Measurements from ENCODE around the gene NELFB.

NELFB gene

DNA sequence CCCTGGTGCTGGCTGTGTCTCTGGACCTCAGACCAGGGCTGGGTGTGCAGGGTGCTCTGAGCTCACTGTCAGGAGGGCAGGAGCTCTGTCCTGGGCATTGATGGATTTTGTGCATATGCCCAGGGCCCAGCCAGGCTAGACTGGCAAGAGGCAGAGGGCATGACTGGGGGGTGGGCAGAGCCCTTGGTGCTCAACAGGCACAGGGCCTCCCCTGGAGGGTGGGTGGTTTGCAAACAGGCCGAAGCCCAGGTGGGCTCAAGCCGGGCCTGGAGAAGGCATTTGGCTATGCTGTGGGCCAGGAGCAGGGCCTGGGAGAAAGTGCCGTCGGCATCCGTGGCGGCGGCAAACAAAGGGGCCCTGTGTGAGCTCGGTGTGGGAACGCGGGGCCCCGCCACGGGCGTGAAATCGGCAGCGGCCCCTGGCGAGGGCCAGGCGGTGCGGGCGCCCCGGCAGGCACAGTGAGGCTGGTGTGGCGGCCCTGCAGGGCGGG lies 48.8 kb downstream of the NELFB start:
- no peak for DNase-seq

DNA sequence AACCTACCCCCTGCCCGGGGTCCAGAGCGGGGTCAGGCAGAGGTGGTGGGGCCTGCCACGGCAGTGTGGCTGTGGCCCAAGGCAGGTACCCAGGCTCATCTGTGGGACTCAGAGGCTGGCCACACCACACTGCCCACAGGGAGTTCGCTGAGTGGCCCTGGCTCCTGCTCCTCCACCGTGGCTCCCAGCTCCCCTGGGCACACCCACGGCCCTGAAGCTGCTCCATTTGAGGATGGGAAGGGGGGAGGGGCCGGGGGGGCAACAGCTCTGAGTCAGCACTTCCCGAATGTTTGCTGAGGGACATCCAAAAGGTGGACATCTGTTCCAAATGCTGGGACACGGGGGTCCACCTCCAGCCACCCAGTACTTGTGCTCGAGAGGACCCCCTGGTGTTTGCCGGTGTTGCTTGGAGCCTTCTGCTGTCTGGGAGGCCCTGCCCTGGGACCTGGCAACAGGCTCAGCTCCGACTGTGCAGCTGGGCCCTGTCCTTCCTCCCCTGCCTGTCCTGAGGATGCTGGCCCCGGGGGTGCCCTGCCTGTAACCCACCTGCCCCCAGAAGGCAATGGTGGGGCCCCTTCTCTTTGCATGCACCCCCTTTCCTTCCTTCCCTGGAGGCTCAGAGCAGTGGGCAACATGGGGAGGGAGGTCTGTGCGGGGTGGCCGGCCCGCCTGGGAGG lies 49.4 kb downstream of the NELFB start:
- no peak for DNase-seq

DNA sequence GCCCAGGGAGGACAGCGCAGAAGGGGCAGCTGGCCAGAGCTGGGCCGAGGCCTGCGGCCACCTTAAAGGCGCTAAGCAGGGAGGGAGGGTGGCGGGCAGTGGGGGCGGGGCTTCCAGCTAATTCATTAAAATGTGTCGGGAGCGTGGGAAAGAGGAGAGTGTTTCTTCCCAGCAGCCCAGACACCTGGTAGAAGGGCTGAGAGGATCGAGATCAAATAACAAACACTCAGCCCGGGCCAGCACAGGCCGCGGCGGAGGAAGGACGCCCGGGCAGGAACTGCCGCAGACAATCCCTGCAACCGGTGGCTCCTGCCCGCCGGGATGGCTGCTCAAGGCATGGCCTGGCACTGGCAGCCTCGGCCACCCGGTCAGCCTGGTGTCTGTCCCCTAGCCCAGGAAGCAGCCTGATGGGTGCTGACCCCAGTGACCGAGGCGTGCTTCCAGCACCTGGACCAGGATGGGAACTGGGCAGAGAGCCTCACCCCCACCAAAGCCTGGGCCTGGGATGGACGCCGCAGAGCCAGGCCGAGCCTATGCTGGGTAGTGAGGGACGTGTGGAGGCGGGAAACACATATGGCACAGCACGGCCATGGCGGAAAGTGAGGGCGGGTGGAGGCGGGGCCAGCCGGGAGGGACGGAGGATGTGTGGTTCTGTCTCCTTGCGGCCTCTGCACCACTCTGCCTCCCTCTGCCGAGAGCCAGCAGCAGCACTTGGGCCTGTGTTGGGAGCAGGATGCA lies 50.1 kb downstream of the NELFB start:
- no peak for DNase-seq

DNA sequence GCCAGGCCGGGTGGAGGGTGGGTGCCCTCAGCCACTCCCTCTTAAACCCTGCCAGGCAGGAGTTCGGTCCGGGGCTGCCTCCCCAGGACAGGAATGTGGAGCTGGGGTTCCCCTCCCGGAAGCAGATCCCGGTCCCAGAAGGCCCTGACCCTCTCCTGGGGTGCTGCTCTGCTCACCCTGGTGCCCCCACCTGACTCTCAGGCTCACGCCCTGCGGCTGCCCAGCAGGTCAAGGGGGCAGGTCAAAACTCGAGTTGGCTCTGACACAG lies 50.6 kb downstream of the NELFB start:
- no peak for DNase-seq

DNA sequence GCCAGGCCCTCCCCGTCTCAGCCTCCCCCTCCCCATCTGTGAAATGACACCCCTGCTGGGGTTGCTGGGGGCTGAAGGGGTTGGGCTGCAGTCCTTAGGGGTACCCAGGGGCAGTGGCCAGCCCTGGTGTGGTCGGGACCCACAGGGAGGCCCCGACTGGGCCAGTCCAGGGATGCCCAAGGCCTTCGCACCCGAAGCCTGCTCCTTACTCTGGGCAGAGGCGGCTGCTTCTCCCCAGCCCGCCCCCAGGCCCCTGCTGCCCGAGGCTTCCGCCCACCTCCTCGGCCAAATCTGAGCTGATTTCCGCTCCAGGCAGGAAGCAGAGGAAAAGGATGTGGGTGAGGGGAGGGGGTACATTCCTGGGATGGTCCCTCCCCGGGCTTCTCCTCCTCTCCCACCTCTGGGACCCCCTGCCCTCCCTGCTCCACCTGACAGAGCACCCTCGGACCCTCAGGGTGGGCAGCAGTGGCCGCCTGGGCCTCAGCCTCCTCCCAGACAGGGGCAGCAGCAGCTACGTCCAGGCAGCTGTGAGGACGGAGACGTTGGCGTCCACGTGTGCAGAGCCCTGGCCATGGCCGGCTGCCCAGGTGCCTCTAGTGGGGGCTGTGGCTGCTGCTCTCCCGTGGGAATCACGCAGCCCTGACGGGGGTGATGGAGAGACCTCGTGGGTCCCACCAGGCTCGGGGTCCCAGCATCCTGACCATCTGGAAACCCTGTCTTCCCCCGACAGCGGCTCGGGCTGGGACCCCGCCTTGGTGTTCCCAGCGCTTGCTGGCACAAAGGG lies 51.1 kb downstream of the NELFB start:
- DNase-seq = no peak

DNA sequence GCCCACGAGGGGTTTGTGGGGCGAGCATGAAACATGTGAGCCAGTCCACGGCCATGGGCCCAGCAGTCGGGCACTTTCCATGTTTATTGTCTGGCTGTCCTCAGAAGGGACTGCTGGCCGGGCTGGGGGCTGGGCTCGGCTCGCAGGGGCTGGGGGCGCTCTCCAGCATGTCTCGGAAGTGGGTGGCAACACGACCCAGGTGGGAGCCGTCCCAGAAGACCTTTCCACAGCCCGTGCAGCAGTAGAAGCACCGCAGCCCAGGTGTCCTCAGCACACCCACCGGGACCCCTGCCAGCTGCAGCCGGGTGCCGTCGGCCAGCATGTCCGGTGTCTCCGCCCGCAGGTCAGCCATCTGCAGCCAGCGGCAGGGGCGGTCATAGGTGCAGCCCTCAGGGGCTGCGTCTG lies 51.7 kb downstream of the NELFB start:
- DNase-seq = no peak

DNA sequence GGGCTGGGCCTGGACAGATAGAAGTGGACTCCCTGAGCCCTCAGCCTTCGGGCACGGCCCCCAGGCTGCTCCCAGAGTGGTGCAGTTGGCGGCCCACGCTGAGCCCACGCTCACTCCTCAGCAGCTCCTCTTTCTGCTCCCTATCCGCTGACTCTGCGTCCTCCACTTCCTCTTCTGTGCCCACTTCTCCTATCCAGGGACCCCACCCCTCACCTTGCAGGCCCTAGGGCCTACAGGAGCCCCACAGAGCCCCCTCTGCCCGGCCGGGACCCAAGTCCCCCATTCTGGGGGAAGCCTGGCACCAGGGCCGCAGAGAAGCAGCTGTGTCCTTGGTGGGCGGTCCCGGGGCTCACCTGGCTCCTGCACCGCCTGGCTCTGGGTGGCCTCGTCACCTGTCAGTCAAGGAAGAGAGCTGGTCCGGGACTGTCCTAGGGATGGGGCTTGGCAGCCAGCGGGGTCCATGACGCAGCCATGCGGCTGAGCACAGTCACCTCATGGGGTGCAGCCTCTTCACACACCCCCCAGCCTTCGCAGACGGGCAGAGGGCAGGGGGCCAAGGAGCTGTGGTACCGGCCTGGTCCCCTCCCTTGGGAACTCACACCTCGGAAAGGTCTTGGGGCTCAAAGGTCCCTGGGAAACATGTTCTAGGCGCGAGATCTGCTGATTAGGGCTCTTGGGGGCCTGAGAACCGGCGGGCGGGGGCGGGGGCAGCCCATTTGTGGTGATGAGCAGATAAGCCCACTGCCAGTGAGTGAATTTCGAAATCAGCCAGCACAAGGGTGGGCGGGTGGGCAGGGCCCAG lies 52.3 kb downstream of the NELFB start:
- DNase-seq = no peak

DNA sequence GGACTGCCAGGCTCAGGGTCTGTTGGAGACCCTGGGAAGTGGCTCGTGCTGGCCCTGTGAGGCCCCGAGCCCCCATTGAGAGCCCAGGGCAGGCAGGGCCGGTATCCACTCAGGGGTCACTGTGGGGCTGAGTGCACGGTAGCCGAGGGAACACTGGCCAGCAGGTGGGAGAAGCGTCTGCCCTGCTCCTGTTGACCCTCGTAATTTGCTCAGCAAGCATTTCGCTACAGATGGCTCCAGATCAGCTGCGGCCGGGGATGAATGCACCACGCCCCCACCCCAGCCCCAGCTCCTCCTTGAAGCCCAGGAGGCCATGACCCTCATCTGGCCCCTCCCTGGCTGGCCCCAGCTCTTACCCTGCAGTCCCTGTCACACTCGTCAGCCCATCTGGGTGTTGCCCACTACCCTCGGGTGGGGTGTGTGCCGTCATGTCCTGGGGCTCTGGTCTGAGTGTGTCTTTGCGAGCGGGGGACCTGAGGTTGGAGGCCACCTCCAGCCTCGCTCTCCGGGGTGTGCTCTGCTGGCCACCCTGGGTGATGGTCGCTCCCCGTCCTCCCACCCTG lies 53.0 kb downstream of the NELFB start:
- DNase-seq = no peak

DNA sequence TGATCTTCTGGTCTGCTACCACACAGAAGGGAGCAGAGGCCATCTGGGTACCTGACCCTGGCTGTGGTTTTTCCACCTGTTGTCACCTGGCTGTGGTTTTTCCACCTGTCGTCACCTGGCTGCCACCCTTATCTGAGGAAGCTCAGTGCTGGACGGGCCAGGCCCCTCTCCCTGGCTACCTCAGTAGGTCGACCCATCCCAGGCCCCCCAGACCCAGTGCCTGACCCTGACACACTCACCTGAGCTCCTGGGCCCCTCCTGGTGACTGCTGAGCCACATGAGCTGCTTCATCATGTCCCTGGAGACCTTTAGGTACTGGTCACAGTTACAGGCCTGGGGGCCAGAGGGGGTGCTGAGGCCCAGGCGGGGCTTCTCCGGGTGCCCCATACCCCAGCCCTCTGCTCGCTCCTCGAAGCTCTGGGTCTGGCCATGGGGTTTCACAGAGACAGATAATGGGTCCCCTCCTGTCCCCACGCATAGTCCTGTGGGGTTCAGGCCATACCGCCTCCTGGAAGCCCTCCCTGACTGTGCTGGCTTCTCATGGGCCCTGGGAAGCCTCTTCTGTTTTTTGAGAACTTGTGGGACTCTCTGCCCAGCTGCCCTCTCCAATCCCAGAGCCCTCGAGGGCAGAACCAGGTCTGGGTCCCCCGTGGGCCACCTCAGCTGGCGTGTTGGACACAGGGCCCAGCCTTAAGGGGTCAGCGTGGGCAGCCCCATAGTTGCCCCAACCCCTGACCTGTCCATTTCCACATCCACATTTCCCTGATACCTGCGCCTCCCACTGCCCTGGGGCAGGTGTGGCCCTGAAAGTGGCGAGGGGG lies 54.5 kb downstream of the NELFB start:
- no peak for DNase-seq

DNA sequence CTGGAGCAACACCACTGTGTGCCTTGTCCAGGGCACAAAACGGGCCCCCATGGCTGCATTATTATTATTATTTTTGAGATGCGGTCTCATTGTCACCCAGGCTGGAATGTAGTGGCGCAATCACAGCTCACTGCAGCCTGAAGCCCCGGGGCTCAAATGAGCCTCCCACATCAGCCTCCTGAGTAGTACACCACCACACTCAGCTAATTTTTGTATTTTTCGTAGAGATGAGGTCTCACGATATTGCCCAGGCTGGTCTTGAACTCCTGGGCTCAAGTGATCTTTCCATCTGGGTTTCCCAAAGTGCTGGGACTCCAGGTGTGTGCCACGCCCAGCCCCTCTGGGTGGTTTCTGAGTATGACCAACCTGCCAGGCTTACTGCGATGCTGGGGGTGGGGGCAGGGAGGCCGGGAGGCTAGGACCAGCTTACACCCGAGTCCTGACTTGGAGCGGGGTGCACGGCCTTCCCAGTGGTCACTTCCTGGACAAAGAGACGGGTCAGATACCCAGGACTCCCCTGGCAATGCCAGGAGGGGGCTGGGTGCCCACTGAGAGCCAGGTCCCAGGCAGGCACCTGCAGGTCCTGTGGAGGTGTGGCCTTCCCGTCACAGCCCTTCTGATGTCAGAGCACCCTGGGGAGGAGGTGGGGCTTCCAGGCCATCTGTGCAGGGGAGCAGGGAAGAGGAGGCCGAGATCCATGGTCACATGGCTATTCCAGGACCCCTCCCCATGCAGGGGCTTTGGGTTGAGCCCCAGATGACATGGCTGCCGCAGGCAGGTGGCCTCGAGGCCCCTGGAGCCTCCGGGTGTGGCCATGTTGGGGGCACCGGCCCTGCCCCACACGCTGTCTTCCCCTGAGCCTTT lies 55.3 kb downstream of the NELFB start:
- DNase-seq = no peak

DNA sequence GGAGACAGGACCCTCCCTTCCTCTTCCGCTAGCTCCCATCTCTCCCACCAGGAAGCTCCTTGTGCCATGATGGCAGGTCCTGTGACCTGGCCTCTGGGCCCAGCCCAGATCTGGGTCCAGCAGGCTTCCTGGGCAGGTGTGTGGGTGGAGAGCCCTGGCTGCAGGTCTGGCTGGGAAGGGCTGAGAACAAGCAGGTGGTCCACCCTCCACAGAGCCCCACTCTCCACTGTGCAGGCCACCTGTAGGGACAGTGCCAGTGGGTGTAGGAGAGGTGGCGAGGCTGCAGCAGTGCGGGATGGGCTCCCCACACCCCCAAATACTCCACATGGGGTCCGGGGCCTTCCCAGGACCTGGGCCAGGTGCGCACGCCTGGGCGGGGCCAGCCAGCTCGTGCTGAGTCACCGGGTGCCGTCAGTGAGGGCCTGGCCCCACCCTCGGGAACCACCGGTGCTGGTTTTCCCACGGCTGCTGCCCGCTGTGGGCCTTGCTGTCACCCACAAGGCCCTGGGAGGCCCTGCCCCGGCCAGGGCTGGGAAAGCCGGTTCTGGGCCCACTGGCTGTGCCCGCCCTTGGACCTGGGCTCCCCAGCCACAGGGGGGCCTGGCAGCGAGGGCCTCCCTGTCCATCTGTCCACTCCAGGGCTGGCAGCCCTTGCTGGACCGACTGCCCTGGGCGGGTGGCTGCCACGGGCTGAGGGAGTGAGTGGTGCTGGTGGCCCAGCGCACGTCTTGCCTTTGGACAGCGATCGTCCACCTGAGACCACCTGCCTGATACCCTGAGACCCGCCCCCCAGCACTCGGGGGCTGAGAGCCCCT lies 56.3 kb downstream of the NELFB start:
- no peak for DNase-seq

DNA sequence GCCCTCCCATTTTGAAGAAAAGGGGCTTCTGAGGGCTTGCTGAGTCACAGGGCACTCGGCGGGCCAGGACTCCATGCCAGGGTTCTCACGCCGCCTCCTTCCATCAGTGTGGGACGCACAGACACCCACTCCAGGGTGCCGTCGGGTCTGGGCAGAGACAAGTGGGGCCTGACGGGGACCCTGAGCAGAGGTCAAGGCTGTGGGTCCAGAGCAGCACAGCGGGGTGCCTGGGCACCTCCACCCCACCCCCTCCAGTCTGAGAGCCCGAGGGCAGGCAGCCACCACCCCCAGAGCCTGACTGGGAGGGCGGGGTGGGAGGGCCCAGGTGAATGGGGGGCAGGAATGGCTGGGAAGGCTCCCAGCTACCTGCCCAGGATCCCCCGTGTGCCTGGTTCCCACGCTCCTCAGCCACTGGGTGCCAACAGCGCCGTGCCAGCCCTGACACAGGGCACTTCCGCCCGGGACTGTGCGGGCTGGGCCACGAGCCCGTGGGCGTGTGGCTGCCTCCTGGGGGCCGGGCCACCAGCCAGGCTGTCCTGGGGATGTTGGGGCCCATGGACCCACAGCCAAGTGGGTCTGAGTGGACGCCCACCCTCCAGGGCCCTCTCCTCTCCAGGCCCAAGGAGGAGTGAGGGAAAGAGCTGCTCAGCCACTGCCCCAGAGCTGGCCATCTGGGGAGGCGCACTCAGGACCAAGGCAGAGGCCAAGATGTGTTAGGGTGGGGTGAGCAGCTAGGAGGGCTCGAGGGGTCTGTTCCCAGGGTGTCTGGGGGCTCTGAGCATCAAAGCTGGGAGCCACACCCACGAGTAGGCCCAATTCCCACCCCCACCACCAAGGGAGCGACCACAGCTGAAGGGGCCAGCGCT lies 57.1 kb downstream of the NELFB start:
- no peak for DNase-seq

DNA sequence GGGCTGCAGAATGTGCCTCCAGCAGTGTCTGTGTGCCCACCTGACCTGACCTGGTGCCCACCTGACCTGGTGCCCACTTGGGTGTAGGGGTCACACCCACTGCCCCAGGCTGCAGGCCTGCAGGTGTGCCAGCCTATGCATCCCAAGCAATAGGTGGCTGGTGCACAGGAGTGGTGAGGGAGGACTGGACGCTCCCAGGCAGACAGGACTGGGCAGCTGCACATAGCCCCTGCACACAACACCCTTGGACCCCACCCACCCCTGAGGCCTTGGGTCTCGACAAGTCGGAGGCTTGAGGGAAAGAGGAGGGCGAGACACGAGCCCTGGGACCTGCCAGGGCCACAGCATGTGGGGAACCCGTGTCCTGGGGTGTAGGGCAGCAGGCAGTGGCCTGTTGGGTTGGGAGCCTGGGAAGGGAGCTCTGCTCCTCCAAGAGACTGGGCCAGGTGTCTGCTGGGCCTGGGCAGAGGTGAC lies 57.8 kb downstream of the NELFB start:
- no peak for DNase-seq

DNA sequence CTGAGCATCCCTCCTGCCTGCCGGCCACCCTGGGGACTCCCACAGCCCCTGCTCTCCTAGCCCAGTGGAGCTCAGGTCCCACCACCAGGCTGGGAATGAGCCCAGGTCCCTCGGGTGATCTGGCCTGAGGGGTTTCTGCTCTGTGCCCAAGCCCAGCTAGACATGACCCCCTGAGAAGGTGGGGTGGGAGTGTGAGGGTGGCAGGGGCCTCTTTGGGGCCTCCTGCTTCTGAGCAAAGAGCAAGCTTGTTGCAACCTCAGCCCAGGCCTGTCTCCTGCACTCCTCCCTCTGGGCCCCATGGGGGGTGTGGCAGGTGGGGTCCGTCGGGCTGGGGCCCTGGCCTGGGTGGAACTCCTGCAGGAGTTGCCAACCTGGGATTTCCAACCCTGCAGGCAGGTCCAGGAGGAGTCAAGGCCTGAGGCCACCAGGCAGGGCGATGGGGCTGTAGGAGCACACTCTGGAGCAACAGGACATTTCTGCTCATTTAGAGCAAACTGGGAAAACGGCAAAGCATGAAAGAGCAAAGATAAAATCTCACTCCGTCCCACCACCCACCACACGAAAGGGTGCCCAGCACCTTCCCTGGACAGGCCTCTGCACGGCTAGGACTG lies 58.3 kb downstream of the NELFB start:
- DNase-seq = no peak

DNA sequence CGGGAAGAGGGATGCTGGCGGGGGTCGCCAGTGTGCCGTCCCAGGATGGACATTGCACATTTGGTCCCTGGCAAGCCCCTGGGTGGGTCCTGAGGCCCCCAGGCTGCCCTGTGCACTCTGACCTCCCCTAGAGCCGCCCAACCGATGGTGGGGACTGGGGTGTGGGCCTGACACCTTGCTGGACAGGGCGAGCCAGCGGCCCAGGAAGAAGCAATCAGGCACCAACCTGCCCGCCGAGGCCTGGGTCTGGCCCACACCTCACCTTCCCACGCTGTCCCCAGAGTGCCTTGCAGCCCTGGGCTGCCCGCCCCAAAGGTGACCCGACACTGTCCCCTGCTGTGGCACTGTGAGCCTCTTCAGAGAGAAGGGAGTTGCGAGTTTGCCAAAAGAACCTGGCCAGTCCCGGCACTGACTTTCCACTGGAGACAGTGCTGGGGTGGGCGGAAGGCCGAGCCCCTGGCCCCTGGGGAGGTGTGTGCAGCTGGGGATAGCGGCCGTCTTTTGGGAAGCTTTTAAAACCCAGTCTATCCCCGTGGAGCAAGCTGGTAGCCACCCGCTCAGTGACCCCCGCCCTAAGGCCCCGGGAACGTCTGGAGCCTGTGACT lies 58.9 kb downstream of the NELFB start:
- no peak for DNase-seq

DNA sequence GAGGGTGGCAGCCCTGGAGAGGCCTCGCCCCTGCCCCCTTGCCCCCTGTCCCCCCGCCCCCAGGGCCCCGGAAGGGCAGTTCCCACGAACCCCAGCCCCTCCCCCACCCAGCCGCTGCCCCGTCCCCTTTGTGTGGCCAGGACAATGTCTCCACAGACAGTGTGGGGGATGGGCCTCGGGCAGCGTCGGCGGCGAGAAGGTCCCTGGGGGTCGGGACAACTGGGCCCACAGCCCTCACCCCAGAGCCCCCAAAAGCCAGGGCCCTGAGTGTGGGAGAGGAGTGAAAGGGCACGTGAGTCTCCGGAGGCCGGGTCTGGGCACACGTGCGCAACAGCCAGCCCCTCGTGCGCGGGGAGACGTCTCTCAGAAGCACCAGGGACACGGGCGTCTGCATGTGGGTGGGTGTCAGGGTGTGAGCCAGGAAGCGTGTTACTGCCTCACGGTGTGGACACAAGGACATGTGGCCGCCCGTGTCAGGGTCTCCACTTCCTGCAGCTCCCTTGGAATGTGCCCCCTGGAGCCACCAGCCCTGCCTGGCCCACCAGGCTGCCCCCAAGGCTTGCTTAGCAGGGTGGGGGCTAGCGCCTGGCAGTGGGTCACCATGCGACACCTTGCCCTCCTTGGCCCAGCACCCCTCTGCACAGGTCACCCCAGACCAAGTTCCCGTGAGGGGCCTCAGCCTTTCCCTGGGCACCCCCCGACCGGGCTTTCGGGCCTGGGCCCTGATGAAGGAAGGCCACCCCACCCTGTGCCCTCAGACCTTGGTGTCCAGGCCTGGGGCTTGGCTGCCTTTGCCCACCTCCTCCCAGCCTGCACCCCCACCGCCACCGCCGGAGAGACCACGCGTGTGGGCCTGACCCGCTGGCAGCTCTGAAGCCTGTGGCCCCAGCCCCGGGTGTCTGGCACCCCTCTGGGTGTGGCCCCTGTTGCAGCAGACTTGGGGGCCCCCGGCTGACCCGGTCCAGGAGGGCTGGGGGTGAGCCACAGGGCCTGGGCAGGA lies 59.7 kb downstream of the NELFB start:
- no peak for DNase-seq

DNA sequence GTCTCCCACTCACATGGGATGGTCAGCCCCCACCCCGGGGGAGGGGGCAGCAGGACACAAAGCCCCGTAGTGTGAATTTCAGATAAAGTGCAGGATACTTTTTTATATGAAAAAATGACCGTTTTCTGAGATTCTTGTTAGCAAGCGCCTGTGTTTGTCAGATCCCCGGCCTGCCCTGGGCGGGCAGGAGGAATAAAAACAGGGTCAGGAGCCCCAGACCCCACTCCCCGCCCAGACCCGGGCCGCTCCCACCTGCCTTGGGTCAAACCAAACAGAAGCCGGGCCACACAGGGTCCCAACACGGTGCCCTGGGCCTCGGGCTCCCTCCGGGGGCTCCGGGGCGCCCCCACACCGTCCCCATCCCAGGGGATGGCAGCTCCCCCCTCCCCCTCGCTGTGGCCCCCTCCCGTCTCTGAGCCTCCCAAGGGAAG lies 60.5 kb downstream of the NELFB start:
- no peak for DNase-seq

Data from NK-92 treated with Interleukin-12 subunit alpha and Interleukin-12 subunit beta, amount 100 ng/mL, for 24 hours (cell line).